Fibroblast of mammary gland (primary cell): ENCODE results near the gene IGSF21.

ENCODE experiments used
- DNase-seq: peaks from one replicate; pipeline ENCODE4 v3.0.0-alpha.2; 2010; ENCODE audit warnings: low read depth
- H3K4me3 ChIP-seq: 2 replicates; pipeline ENCODE4 v1.5.1; 2011; ENCODE audit warnings: low read depth, mild to moderate bottlenecking, low read length, moderate library complexity; ENCODE audit not compliant: control insufficient read depth
- TF ChIP-seq, protein P1 (sequence below): conservative IDR thresholded peaks from 2 replicates; pipeline ENCODE4 v1.5.1; 2011; ENCODE audit warnings: low read depth, low read length, inconsistent platforms; ENCODE audit not compliant: control insufficient read depth, insufficient read depth

Gene IGSF21

DNA sequence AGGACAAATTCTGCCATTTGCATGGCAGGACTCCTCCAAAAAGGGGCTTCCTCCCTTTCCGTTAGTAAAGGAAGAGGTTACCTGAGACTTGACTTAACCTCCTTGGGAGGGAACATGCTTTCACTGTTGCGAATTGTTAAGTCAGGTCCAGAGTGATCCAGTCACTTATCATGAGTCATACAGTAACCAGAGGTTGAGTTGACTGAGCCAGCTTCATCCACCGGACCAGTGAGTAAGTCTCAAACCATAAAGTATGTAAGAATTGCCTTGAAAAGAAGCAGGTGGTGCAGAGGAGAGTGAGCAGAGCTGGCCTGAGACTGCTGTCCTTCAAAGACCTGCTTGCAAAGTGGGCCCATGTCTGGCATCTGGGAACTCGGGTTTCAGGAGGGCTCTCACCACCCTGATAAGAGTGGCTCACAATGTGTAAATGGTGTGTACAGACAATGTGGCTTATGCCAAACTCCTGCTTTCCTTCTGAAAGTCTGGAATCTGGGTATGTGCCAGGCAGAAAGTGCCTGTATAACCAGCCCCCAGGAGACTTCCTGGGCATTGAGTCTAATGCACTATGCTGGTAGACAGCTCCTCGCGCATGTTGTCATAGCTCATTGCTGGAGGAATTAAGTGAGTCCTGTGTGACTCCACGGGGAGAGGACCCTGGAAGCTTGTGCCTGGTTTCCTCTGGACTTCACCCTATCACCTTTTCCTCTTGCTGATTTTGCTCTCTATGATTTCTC is 288.8 kb downstream of the IGSF21 start:
- H3K4me3 ChIP-seq = no peak overlapping the region
- peak; percentile 12 for DNase-seq
- TF ChIP-seq, protein P1, sequence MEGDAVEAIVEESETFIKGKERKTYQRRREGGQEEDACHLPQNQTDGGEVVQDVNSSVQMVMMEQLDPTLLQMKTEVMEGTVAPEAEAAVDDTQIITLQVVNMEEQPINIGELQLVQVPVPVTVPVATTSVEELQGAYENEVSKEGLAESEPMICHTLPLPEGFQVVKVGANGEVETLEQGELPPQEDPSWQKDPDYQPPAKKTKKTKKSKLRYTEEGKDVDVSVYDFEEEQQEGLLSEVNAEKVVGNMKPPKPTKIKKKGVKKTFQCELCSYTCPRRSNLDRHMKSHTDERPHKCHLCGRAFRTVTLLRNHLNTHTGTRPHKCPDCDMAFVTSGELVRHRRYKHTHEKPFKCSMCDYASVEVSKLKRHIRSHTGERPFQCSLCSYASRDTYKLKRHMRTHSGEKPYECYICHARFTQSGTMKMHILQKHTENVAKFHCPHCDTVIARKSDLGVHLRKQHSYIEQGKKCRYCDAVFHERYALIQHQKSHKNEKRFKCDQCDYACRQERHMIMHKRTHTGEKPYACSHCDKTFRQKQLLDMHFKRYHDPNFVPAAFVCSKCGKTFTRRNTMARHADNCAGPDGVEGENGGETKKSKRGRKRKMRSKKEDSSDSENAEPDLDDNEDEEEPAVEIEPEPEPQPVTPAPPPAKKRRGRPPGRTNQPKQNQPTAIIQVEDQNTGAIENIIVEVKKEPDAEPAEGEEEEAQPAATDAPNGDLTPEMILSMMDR = no peak

DNA sequence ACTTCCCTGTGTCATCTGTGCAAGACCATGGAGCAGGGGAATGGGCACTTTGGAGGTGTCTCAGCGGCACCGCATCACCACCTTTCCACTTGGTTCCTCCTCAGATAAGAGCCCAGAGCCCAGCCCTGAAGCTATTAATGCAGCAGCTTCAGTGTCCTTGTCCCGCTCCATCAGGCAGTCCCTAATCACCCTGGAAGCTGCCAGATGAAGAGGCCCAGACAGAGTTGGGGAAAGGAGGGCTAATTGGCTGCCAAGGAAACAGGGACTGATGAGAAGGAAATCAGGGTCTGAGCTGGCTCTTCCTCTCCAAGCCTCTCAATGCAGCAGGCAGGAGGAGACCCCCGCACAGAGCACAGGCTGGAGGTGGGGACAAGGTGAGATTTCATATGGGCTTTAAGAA is 290.0 kb downstream of the IGSF21 start:
- no peak overlapping the region for H3K4me3 ChIP-seq
- DNase-seq = no peak
- TF ChIP-seq, protein P1 = no peak

DNA sequence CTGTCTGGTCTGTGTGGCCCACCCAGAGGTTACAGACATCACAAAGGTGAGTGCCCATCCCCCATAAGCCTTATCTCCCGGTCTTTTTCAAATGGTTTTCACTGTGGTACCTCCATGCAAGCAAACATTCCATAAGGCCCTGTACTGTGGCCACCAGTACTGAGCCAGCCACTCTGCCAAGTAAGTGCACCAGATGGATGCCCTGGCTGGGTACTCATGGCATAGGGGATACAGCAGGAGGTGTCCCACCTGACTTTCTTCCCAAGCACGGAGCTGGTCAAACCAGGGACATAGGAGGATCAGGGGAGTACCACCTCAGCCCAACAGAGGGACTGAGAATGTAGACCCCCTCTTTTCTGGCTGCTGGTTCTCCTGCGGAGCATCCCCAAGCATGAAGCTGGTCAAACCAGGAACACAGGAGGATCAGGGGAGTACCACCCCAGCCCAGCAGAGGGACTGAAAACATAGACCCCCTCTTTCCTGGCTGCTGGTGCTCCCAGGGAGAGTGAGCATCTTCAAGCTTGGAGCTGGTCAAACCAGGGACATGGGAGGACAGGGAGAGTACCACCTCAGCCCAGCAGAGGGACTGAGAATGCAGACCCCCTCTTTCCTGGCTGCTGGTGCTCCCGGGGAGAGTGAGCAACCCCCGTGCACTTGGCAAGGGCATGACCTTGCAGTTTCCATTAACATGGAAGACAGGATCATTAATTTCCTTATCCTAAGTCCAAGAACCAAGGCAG is 291.4 kb downstream of the IGSF21 start:
- DNase-seq = no peak
- TF ChIP-seq, protein P1 = no peak

DNA sequence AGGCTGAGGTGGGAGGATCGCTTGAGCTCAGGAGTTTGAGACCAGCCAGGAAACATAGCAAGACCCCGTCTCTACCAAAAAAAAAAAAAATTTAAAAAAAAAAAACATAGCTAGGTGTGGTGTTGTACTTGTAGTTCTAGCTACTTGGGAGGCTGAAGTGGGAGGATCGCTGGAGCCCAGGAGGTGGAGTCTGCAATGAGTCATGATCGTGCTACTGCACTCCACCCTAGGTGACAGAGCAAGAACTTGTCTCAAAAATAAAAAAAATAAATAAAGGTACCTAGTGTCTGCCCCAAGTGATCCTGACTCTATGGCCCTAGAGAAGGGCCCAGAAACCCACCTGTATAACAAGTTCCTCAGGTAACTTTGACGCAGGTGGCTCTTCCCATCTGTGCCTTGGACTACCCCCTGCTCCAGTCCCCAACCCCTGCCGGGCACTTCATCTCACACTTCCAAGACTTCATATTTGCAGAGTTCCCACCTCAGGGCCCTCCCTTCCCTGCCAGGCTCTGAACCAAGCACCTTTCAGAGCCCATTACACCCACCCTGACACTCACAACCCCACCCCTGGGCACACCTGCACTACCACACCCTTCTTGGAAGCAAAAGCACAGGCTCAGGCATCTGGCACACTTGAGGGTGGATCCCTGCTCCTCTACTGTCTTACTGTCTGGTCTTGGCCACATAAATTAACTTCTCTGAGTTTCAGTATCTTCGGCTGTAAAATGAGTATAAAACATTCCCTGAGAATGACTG is 292.9 kb downstream of the IGSF21 start:
- DNase-seq = no peak
- TF ChIP-seq, protein P1 = no peak
- no peak overlapping the region for H3K4me3 ChIP-seq

More for the DNA sequence above, 291.4 kb downstream of the IGSF21 start:
- no peak overlapping the region for H3K4me3 ChIP-seq

DNA sequence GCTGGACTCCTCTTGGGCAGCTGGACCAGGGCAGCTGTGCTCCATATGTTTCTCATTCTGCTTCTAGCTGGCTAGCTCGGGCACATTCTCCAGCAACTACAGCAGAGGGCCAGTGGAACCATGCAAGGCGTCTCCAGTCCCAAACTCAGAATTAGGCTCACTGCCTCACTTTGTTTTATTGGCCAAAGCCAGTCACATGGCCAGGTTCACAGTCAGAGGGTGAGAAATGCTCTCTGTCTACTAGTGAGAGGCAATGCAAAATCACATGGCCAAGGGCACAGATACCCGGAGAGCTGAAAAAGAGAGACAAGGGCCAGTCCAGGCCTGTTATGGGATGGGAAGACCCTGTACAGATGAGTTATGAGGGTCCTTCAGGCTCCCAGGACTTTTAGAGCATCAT is 294.3 kb downstream of the IGSF21 start:
- TF ChIP-seq, protein P1 = no peak
- DNase-seq = no peak
- H3K4me3 ChIP-seq = no peak overlapping the region

DNA sequence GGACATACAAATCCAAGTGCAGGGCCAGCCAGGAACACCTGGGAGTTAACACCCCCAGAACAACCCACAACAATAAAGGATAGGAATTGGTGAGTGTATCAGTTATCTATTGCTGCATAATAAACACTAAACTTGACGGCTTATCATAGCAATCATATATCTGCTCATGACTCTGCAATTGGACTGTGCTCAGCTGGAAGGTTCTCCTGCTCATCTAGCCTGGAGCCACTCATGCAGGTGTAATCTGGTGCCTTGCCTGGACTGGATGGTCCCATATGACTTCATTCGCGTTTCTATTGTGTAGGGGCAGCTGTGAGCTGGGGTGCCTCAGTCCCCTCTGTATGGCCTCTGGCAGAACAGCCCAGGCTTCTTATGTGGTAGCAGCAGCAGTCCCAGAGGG is 296.9 kb downstream of the IGSF21 start:
- TF ChIP-seq, protein P1 = no peak
- no peak for DNase-seq
- no peak overlapping the region for H3K4me3 ChIP-seq
